Stimulated activated CD8-positive, alpha-beta memory T cell treated with anti-CD3 and anti-CD28 coated beads, Interleukin-4, amount 100 ng/mL, for 1 hour (primary cell): Measurements from ENCODE around the gene DNAH2.

Source experiments
- DNase-seq, 2 donors: peaks; one replicate each; pipeline ENCODE4 v3.0.0-alpha.2; 2020; ENCODE audit warnings: low read depth in 2 of 2, low spot score in 1 of 2

The DNAH2 gene

GRCh38 chr17:7716901-7717755 is at the start of gene DNAH2:
TSS of gene DNAH2 (plus strand) at chr17:7717744. CDS start at chr17:7719735, 1,991 bp downstream.
- no peak for DNase-seq

- no peak for DNase-seq
These were observed 49.1 kb upstream of the DNAH2 start for GRCh38 chr17:7668482-7668881.

- no peak for DNase-seq
These were observed 44.3 kb upstream of the DNAH2 start for GRCh38 chr17:7673239-7673638.

GRCh38 chr17:7674934-7675333 is 42.6 kb upstream of the DNAH2 start:
- DNase-seq = no peak

- DNase-seq = no peak
These were observed 41.0 kb upstream of the DNAH2 start for GRCh38 chr17:7676533-7676932.

GRCh38 chr17:7677388-7678067 is 40.0 kb upstream of the DNAH2 start:
- no peak for DNase-seq

GRCh38 chr17:7684851-7685532 is 32.6 kb upstream of the DNAH2 start:
- no peak for DNase-seq

GRCh38 chr17:7685533-7686221 is 31.9 kb upstream of the DNAH2 start:
- DNase-seq = peak; percentile 76 to 85

GRCh38 chr17:7686222-7687071 is 31.1 kb upstream of the DNAH2 start:
- DNase-seq = peak; percentile 57 to 58

- peak; percentile 50 to 78 for DNase-seq
These were observed 30.3 kb upstream of the DNAH2 start, which contains the start of gene TP53 for GRCh38 chr17:7687072-7687907. TSS of gene TP53 (minus strand) at chr17:7687490. CDS start at chr17:7676594, 10,896 bp downstream.

GRCh38 chr17:7687908-7688807 is 29.4 kb upstream of the DNAH2 start, which contains the start of gene WRAP53:
TSS of gene WRAP53 (plus strand) at chr17:7688477. CDS start at chr17:7688649, 172 bp downstream.
- DNase-seq = peak; percentile 88

GRCh38 chr17:7688808-7689316 is 28.7 kb upstream of the DNAH2 start:
- no peak for DNase-seq

GRCh38 chr17:7695586-7695985 is 22.0 kb upstream of the DNAH2 start:
- no peak for DNase-seq

GRCh38 chr17:7697828-7698588 is 19.5 kb upstream of the DNAH2 start:
- no peak for DNase-seq

- no peak for DNase-seq
These were observed 17.0 kb upstream of the DNAH2 start for GRCh38 chr17:7700510-7700909.

- DNase-seq = no peak
These were observed 15.9 kb upstream of the DNAH2 start for GRCh38 chr17:7701681-7702080.

GRCh38 chr17:7702776-7703175 is 14.8 kb upstream of the DNAH2 start:
- no peak for DNase-seq
